Lung microvascular endothelial cell (primary cell): ENCODE results near the gene HTR4. TPM values are rescaled to one million over a fixed set of nuclear protein-coding genes. Genes with fewer than 3 reads are reported as not detected.
"Not testable (repeated sequence)": the region's sequence is repeated elsewhere in the genome, so short reads cannot be mapped to it uniquely, and the experiment has no call there.

Experiments used
- DNase-seq, 2 donors: peaks; one replicate each; pipeline versions ENCODE4 v3.0.0 to v3.0.0-alpha.2; 2010; ENCODE audit warnings: low read depth in 2 of 2
- total RNA-seq: library from RNA; depleted of rRNA; stranded (reverse); fragments of >200 nt; gene quantifications from 2 replicates; pipeline ENCODE4 v1.2.1, GENCODE V29; 2014

HTR4 gene
- total RNA-seq, 1 donor from 2014 or later: not detected

GRCh38 chr5:148539851-148540250, 114.5 kb downstream of the HTR4 start:
- no peak for DNase-seq

GRCh38 chr5:148535190-148535589, 119.1 kb downstream of the HTR4 start:
- no peak for DNase-seq

GRCh38 chr5:148532969-148533670, 121.2 kb downstream of the HTR4 start:
- no peak for DNase-seq

- not testable (repeated sequence) for DNase-seq
Measured at GRCh38 chr5:148529450-148529849, 124.9 kb downstream of the HTR4 start.

- no peak for DNase-seq
Measured at GRCh38 chr5:148524721-148525120, 129.6 kb downstream of the HTR4 start.

- DNase-seq: no peak
Measured at GRCh38 chr5:148523139-148523538, 131.2 kb downstream of the HTR4 start.

GRCh38 chr5:148515460-148515859, 138.9 kb downstream of the HTR4 start:
- no peak for DNase-seq

GRCh38 chr5:148514344-148514743, 140.0 kb downstream of the HTR4 start:
- no peak for DNase-seq

GRCh38 chr5:148512498-148512897, 141.8 kb downstream of the HTR4 start:
- DNase-seq: no peak

- no peak for DNase-seq
Measured at GRCh38 chr5:148511810-148512347, 142.4 kb downstream of the HTR4 start.

- DNase-seq: no peak
Measured at GRCh38 chr5:148509893-148510292, 144.4 kb downstream of the HTR4 start.

- no peak for DNase-seq
Measured at GRCh38 chr5:148507648-148508047, 146.7 kb downstream of the HTR4 start.

GRCh38 chr5:148499452-148499851, 154.9 kb downstream of the HTR4 start:
- no peak for DNase-seq

GRCh38 chr5:148497757-148498156, 156.6 kb downstream of the HTR4 start:
- DNase-seq: no peak

GRCh38 chr5:148492351-148492750, 162.0 kb downstream of the HTR4 start:
- DNase-seq: no peak

GRCh38 chr5:148491793-148492184, 162.5 kb downstream of the HTR4 start:
- DNase-seq: no peak

GRCh38 chr5:148491015-148491792, 163.1 kb downstream of the HTR4 start:
- DNase-seq: no peak

- DNase-seq: no peak
Measured at GRCh38 chr5:148488757-148489156, 165.6 kb downstream of the HTR4 start.

- no peak for DNase-seq
Measured at GRCh38 chr5:148486456-148486855, 167.9 kb downstream of the HTR4 start.

- no peak for DNase-seq
Measured at GRCh38 chr5:148484651-148485050, 169.7 kb downstream of the HTR4 start.

GRCh38 chr5:148483750-148484149, 170.6 kb downstream of the HTR4 start:
- DNase-seq: no peak

GRCh38 chr5:148482697-148483462, 171.4 kb downstream of the HTR4 start:
- DNase-seq: peak; percentile 61 to 72
